AG09309 (cell line): Measurements from ENCODE around the gene ZNF22.

Experiments used
- DNase-seq: peaks from one replicate; pipeline ENCODE4 v3.0.0-alpha.2; 2010; ENCODE audit warnings: low read depth
- H3K4me3 ChIP-seq: 2 replicates; pipeline ENCODE4 v1.5.1; 2011; ENCODE audit warnings: mild to moderate bottlenecking, low read depth, low read length, moderate library complexity; ENCODE audit not compliant: control insufficient read depth
- CTCF ChIP-seq: IDR thresholded peaks from 2 replicates; pipeline ENCODE4 v1.5.1; 2011; ENCODE audit warnings: mild to moderate bottlenecking, low read depth, low read length, inconsistent platforms; ENCODE audit not compliant: insufficient read depth, control insufficient read depth; ENCODE audit errors: missing control alignments

ZNF22 gene

GRCh38 chr10:44956226-44956625, 44.5 kb upstream of the ZNF22 start:
- TF ChIP-seq CTCF, result no peak
- no peak overlapping the region for H3K4me3 ChIP-seq
- no peak for DNase-seq

- no peak for TF ChIP-seq CTCF
- no peak overlapping the region for H3K4me3 ChIP-seq
These were observed 43.7 kb upstream of the ZNF22 start for GRCh38 chr10:44956717-44957706.

GRCh38 chr10:44958196-44958897, 42.4 kb upstream of the ZNF22 start:
- DNase-seq, result no peak
- no peak for TF ChIP-seq CTCF
- peak overlapping the region; percentile 70 for H3K4me3 ChIP-seq

More at GRCh38 chr10:44956717-44957706, 43.7 kb upstream of the ZNF22 start:
- DNase-seq, result no peak

GRCh38 chr10:44958898-44959246, 41.9 kb upstream of the ZNF22 start:
- H3K4me3 ChIP-seq, result peak overlapping the region; percentile 70
- DNase-seq, result no peak
- TF ChIP-seq CTCF, result no peak

- DNase-seq, result no peak
- peak within 1 kb of the TSS; percentile 70 for H3K4me3 ChIP-seq
- no peak for TF ChIP-seq CTCF
These were observed 41.3 kb upstream of the ZNF22 start, which contains the start of gene RASSF4 for GRCh38 chr10:44959247-44960087. Gene RASSF4, plus strand, starts transcription at chr10:44959802. Its CDS starts 10,401 bp downstream, at chr10:44970203.

GRCh38 chr10:44960088-44960460, 40.6 kb upstream of the ZNF22 start:
- peak overlapping the region; percentile 70 for H3K4me3 ChIP-seq
- no peak for DNase-seq
- TF ChIP-seq CTCF, result no peak
